GM12878 (cell line): ENCODE results near the gene PSMC3. TPM values are rescaled to one million over a fixed set of nuclear protein-coding genes. Genes with fewer than 3 reads are reported as not detected.

Experiments used
- CREM ChIP-seq: IDR thresholded peaks from 2 replicates; pipeline ENCODE4 v1.6.1; 2014; ENCODE audit warnings: antibody characterized with exemption, low read depth
- EZH2 ChIP-seq: IDR thresholded peaks from 2 replicates; pipeline ENCODE4 v1.6.1; 2012; ENCODE audit warnings: low read depth, mild to moderate bottlenecking, control low read depth, inconsistent platforms, low read length, borderline replicate concordance; ENCODE audit not compliant: control insufficient read depth
- GABPA ChIP-seq: IDR thresholded peaks from 2 replicates; pipeline ENCODE4 v1.6.1; 2014; ENCODE audit warnings: antibody characterized with exemption, low read depth, mild to moderate bottlenecking, inconsistent platforms
- HDAC6 ChIP-seq: fragments of 200-600 bp; sonication (generic); IDR thresholded peaks from one replicate; pipeline ENCODE4 v1.8.0; 2017; ENCODE audit warnings: antibody characterized with exemption; ENCODE audit not compliant: unreplicated experiment
- JUNB ChIP-seq: IDR thresholded peaks from 2 replicates; pipeline ENCODE4 v1.6.1; 2016; ENCODE audit warnings: antibody characterized with exemption, mild to moderate bottlenecking
- MEF2A ChIP-seq: IDR thresholded peaks from 2 replicates; pipeline ENCODE4 v1.6.1; 2011; ENCODE audit warnings: low read depth, mild to moderate bottlenecking, low read length, moderate library complexity; ENCODE audit not compliant: insufficient read depth
- MTA2 ChIP-seq: fragments of 450-650 bp; IDR thresholded peaks from 2 replicates; pipeline ENCODE4 v1.6.1; 2016; ENCODE audit warnings: low read depth, mild to moderate bottlenecking, moderate library complexity
- NFIC ChIP-seq: IDR thresholded peaks from 2 replicates; pipeline ENCODE4 v1.6.1; 2012; ENCODE audit warnings: low read depth, mild to moderate bottlenecking, inconsistent platforms, low read length, moderate library complexity
- NR2C2 ChIP-seq: IDR thresholded peaks from 2 replicates; pipeline ENCODE4 v1.6.1; 2011; ENCODE audit warnings: borderline replicate concordance, low read depth; ENCODE audit not compliant: control insufficient read depth, insufficient read length
- PAX8 ChIP-seq: fragments of 450-650 bp; IDR thresholded peaks from 2 replicates; pipeline ENCODE4 v1.6.1; 2017; ENCODE audit warnings: mild to moderate bottlenecking, moderate library complexity
- PML ChIP-seq: IDR thresholded peaks from 2 replicates; pipeline ENCODE4 v1.6.1; 2012; ENCODE audit warnings: low read length, inconsistent platforms
- POU2F2 ChIP-seq: IDR thresholded peaks from 3 replicates; pipeline ENCODE4 v1.6.1; 2011; ENCODE audit warnings: low read depth, mild to moderate bottlenecking, low read length, borderline replicate concordance
- RAD51 ChIP-seq: fragments of 450-650 bp; IDR thresholded peaks from 2 replicates; pipeline ENCODE4 v1.6.1; 2016; ENCODE audit warnings: moderate library complexity, mild to moderate bottlenecking, inconsistent platforms
- RB1 ChIP-seq: fragments of 450-650 bp; formaldehyde crosslinking; IDR thresholded peaks from 2 replicates; pipeline ENCODE4 v1.6.1; 2017; ENCODE audit warnings: mild to moderate bottlenecking, borderline replicate concordance
- RELB ChIP-seq: fragments of 450-650 bp; IDR thresholded peaks from 2 replicates; pipeline ENCODE4 v1.6.1; 2017; ENCODE audit warnings: low read depth, mild to moderate bottlenecking, moderate library complexity
- RUNX3 ChIP-seq: IDR thresholded peaks from 2 replicates; pipeline ENCODE4 v1.6.1; 2012; ENCODE audit warnings: low read length, inconsistent platforms
- SMAD1 ChIP-seq: fragments of 450-650 bp; IDR thresholded peaks from 2 replicates; pipeline ENCODE4 v1.6.1; 2018; ENCODE audit warnings: mild to moderate bottlenecking, low read depth; ENCODE audit not compliant: partially characterized antibody
- SMC3 ChIP-seq: IDR thresholded peaks from 2 replicates; pipeline ENCODE4 v1.6.1; 2011; ENCODE audit warnings: low read length, improper control_type of control experiment, borderline replicate concordance
- SP1 ChIP-seq: IDR thresholded peaks from one replicate; pipeline ENCODE4 v1.6.1; 2011; ENCODE audit warnings: low read depth, low read length
- TBL1XR1 ChIP-seq: IDR thresholded peaks from 2 replicates; pipeline ENCODE4 v1.6.1; 2012; ENCODE audit warnings: low read depth, low read length, improper control_type of control experiment
- TCF12 ChIP-seq: IDR thresholded peaks from 2 replicates; pipeline ENCODE4 v1.6.1; 2011; ENCODE audit warnings: low read depth, mild to moderate bottlenecking, low read length
- USF1 ChIP-seq: IDR thresholded peaks from 2 replicates; pipeline ENCODE4 v1.6.1; 2011; ENCODE audit warnings: borderline replicate concordance, low read depth, mild to moderate bottlenecking, moderate library complexity, mixed read lengths, low read length; ENCODE audit not compliant: insufficient read depth; ENCODE audit errors: extremely low read length
- WRNIP1 ChIP-seq: IDR thresholded peaks from 2 replicates; pipeline ENCODE4 v1.6.1; 2011; ENCODE audit warnings: low read depth, low read length, improper control_type of control experiment, borderline replicate concordance
- ZNF24 ChIP-seq: fragments of 450-650 bp; IDR thresholded peaks from 2 replicates; pipeline ENCODE4 v1.6.1; 2017; ENCODE audit warnings: antibody characterized with exemption, mild to moderate bottlenecking
- ZNF384 ChIP-seq: IDR thresholded peaks from 2 replicates; pipeline ENCODE4 v1.6.1; 2012; ENCODE audit warnings: low read depth, mild to moderate bottlenecking, low read length, improper control_type of control experiment, borderline replicate concordance
- ZNF622 ChIP-seq: fragments of 450-650 bp; IDR thresholded peaks from 2 replicates; pipeline ENCODE4 v1.6.1; 2017; ENCODE audit warnings: mild to moderate bottlenecking, inconsistent platforms
- polyA plus RNA-seq, 11 experiments: library from polyadenylated mRNA; depleted of rRNA in 4 of 11; unstranded in 6 of 11; stranded (reverse) in 5 of 11; fragments of >200 nt; fragmentation: Nextera tagmentation in 4 of 11; fragmentation: Illumina TruSeq in 1 of 11; extraction: Ambion mirVana in 4 of 11; extraction: Trizol in 1 of 11; gene quantifications; 1 replicate in 1 of 11; 2 replicates in 10 of 11; pipeline versions ENCODE4 v1.2.1 to v1.2.3, GENCODE V29; 2011 to 2016; ENCODE audit warnings: inconsistent platforms in 2 of 11, missing spikeins in 2 of 11, low read depth in 1 of 11
- total RNA-seq, 4 experiments: library from RNA; depleted of rRNA in 3 of 4; stranded (reverse); fragments of >200 nt in 3 of 4; fragmentation: Illumina TruSeq in 1 of 4; extraction: Trizol in 1 of 4; gene quantifications; 2 replicates each; pipeline versions ENCODE4 v1.2.1 to v1.2.3, GENCODE V29; 2013 to 2021
- TF ChIP-seq, protein P1 (sequence below): fragments of 450-650 bp; IDR thresholded peaks from 2 replicates; pipeline ENCODE4 v1.6.1; 2017; ENCODE audit warnings: mild to moderate bottlenecking, moderate library complexity

Gene PSMC3
- total and polyA plus RNA-seq, 10 of the 15 experiments (the other 5 are each of a cell fraction or from before 2014, with no cell fraction given): 39.5 to 289 (median 155) TPM

- no peak for TF ChIP-seq TBL1XR1
- no peak for TF ChIP-seq GABPA
- no peak for TF ChIP-seq HDAC6
- TF ChIP-seq CREM: no peak
- no peak for TF ChIP-seq PAX8
- no peak for TF ChIP-seq USF1
- no peak for TF ChIP-seq NR2C2
- no peak for TF ChIP-seq SMC3
- no peak for TF ChIP-seq SMAD1
- TF ChIP-seq RB1: no peak
- no peak for TF ChIP-seq ZNF622
- 0 out of 2 replicates have a peak, but pooled peaks have one; percentile 36 for TF ChIP-seq MTA2
- peak; percentile 33; the same call in 1 of the 2 replicates for TF ChIP-seq RELB
- TF ChIP-seq RAD51: no peak
- TF ChIP-seq NFIC: no peak
- peak; percentile 70 for TF ChIP-seq RUNX3
- no peak for TF ChIP-seq ZNF24
- TF ChIP-seq POU2F2: peak; percentile 94; the same call in 2 of the 3 replicates
- TF ChIP-seq TCF12: no peak
- TF ChIP-seq JUNB: no peak
- no peak for TF ChIP-seq WRNIP1
- 0 out of 2 replicates have a peak, but pooled peaks have one; percentile 7 for TF ChIP-seq ZNF384
- no peak for TF ChIP-seq EZH2
- TF ChIP-seq, protein P1, sequence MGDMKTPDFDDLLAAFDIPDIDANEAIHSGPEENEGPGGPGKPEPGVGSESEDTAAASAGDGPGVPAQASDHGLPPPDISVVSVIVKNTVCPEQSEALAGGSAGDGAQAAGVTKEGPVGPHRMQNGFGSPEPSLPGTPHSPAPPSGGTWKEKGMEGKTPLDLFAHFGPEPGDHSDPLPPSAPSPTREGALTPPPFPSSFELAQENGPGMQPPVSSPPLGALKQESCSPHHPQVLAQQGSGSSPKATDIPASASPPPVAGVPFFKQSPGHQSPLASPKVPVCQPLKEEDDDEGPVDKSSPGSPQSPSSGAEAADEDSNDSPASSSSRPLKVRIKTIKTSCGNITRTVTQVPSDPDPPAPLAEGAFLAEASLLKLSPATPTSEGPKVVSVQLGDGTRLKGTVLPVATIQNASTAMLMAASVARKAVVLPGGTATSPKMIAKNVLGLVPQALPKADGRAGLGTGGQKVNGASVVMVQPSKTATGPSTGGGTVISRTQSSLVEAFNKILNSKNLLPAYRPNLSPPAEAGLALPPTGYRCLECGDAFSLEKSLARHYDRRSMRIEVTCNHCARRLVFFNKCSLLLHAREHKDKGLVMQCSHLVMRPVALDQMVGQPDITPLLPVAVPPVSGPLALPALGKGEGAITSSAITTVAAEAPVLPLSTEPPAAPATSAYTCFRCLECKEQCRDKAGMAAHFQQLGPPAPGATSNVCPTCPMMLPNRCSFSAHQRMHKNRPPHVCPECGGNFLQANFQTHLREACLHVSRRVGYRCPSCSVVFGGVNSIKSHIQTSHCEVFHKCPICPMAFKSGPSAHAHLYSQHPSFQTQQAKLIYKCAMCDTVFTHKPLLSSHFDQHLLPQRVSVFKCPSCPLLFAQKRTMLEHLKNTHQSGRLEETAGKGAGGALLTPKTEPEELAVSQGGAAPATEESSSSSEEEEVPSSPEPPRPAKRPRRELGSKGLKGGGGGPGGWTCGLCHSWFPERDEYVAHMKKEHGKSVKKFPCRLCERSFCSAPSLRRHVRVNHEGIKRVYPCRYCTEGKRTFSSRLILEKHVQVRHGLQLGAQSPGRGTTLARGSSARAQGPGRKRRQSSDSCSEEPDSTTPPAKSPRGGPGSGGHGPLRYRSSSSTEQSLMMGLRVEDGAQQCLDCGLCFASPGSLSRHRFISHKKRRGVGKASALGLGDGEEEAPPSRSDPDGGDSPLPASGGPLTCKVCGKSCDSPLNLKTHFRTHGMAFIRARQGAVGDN: no peak
- 0 out of 2 replicates have a peak, but pooled peaks have one; percentile 8 for TF ChIP-seq PML
- no peak for TF ChIP-seq SP1
- no peak for TF ChIP-seq MEF2A
Observed at GRCh38 chr11:47400768-47401279, 25.4 kb downstream of the PSMC3 start (continued).
